ENCODE data around the gene P4HA2. TPM values are rescaled to one million over a fixed set of nuclear protein-coding genes. Genes with fewer than 3 reads are reported as not detected.

P4HA2 gene
- total RNA-seq, 1 experiment from 2014 or later, result 43.6 TPM

DNA sequence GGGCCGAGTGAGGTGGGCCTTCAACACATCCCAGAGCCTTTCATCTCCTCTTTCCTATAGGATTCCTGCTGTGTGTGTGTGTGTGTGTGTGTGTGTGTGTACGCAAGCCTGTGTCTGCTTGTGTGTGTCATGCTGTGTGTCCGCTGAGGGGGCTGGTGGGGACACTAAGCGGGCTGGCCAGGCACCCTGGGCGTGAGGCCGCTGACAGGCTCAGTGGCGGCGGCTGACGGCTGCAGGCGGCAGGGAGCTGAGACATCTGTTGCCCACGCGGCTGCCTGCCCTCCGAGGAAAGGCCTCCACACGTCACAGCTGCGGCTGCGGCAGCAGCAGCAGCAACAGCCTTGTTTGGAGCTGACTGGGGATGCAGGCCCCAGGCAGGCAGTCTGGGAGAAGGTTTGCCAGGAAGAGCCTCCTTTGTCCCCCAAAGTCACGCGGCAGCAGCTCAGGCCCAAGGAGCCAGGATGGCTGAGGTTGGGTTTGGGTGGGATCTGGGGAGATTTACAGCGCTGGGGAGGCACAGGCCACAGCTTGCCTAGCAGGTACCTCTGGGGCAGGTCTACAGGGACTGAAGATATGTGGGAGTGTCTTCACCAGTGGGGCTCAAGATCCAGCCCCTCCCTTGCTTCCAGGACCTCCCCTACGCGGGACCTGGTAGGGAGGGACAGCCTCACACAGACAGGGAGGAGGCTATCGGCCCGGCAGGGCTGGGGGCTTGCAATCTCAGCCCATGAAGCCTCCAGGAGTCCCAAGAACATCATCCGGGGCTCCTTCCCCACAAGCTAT lies 31.6 kb upstream of the P4HA2 start:
- CTCF ChIA-PET, result no interaction called here
- Histone ChIP-seq H4K20me1 (ENCODE audit: low read length) (no peaks in the 10 kb centered on the region), H3K4me2 (ENCODE audit: low read length) (peak overlapping the region; percentile 93), H2AFZ (ENCODE audit: low read length) (no peak overlapping the region), H3K27me3 (ENCODE audit: low read length) (no peaks in the 10 kb centered on the region), H3K4me1 (ENCODE audit: insufficient read depth, low read length) (peaks cover 52% of the 10 kb centered on the region), H3K9ac (ENCODE audit: low read length) (0 out of 2 replicates have a peak overlapping the region, but pooled peaks have one; percentile 10), H3K9me3 (ENCODE audit: low read length) (no peaks in the 10 kb centered on the region), H3F3A (ENCODE audit: low read length, unreplicated experiment) (no peaks in the 10 kb centered on the region), H3K27ac (ENCODE audit: low read length) (peak overlapping the region; percentile 84), H3K9me2 (replicated peaks; ENCODE audit: low read length) (no peaks in the 10 kb centered on the region), H3K79me2 (ENCODE audit: low read length) (peaks cover 18% of the 10 kb centered on the region), H3K4me3 (ENCODE audit: low read length) (peak overlapping the region; percentile 74; the same call in 1 of the 2 replicates), H3K36me3 (ENCODE audit: low read depth, low read length) (no peaks in the 10 kb centered on the region)
- no TSS peak for BruUV-seq (replicated peaks)
- DNase-seq (no peak), ATAC-seq (no peak)
- TF ChIP-seq EZH2 (IDR thresholded peaks at IDR 0.05; ENCODE audit: low read length, unreplicated experiment), result no peak
- TF ChIP-seq, protein P1, sequence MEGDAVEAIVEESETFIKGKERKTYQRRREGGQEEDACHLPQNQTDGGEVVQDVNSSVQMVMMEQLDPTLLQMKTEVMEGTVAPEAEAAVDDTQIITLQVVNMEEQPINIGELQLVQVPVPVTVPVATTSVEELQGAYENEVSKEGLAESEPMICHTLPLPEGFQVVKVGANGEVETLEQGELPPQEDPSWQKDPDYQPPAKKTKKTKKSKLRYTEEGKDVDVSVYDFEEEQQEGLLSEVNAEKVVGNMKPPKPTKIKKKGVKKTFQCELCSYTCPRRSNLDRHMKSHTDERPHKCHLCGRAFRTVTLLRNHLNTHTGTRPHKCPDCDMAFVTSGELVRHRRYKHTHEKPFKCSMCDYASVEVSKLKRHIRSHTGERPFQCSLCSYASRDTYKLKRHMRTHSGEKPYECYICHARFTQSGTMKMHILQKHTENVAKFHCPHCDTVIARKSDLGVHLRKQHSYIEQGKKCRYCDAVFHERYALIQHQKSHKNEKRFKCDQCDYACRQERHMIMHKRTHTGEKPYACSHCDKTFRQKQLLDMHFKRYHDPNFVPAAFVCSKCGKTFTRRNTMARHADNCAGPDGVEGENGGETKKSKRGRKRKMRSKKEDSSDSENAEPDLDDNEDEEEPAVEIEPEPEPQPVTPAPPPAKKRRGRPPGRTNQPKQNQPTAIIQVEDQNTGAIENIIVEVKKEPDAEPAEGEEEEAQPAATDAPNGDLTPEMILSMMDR (conservative IDR thresholded peaks at IDR 0.05; ENCODE audit: low read depth, low read length), result no peak
- TF ChIP-seq EZH2phosphoT487 (IDR thresholded peaks at IDR 0.05; ENCODE audit: borderline replicate concordance, low read length), result no peak
- POLR2A ChIA-PET (ENCODE audit: unreplicated experiment), result interaction anchor here (0.6 kb wide), 1 partner anchor 35 kb away, joined by 3 read pairs; no protein-coding TSS in a partner anchor
- intact Hi-C loops (cut with micrococcal nuclease), result no loop called here

DNA sequence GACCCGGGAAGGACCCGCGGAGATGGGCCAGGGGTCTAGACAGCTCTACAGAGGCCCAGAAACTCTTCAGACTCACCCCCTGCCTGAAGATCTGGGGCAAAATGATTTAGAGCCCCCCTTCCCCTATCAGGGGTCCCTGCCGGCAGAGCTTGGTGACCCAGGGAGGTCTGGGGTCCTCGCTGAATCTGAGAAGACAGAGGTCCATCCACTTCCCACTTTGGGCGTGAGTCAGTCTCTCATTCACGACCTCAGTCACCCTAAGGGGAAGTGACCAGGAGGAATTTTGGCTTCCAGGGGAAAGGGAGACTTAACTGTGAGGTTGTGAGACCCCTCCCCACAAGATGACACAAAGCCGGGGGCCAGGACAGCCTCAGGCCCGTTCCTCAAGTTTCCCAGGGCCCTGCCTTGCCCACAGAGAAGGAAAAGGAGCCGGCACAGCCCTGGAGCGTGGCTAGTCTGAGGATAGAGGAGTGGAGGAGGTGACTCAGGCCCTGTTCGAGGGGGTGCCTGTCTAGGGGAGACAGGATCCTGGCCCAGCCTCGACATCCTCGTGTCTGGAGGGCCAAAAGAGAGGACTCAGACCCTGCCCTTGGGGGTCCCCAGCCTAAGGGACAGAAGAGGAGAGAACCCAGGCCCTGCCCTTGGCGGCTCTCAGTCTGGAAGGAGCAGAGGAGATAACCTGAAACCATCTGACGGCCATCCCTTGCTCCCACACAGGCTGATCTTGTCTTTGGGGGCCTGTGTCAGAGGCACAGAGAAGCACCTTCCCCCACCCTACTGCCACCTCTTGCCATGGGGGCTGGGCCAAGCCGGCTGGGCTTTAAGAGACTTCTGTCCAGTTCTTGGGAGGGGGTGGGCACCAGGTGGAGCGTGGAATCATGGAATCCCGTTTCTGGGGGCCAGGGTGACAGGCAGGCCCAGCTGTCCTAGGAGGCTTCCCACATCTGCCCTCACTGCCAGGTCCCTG lies 30.7 kb upstream of the P4HA2 start:
- Histone ChIP-seq H3F3A (ENCODE audit: low read length, unreplicated experiment) (no peaks in the 10 kb centered on the region), H3K4me1 (ENCODE audit: insufficient read depth, low read length) (peaks cover 43% of the 10 kb centered on the region), H3K4me3 (ENCODE audit: low read length) (peak overlapping the region; percentile 74), H3K4me2 (ENCODE audit: low read length) (peak overlapping the region; percentile 93), H4K20me1 (ENCODE audit: low read length) (no peaks in the 10 kb centered on the region), H3K9me2 (replicated peaks; ENCODE audit: low read length) (no peaks in the 10 kb centered on the region), H3K9ac (ENCODE audit: low read length) (peak overlapping the region; percentile 71), H3K9me3 (ENCODE audit: low read length) (no peaks in the 10 kb centered on the region), H3K36me3 (ENCODE audit: low read depth, low read length) (no peaks in the 10 kb centered on the region), H3K79me2 (ENCODE audit: low read length) (peaks cover 18% of the 10 kb centered on the region), H3K27ac (ENCODE audit: low read length) (peak overlapping the region; percentile 43), H2AFZ (ENCODE audit: low read length) (peak overlapping the region; percentile 84), H3K27me3 (ENCODE audit: low read length) (no peaks in the 10 kb centered on the region)
- TF ChIP-seq, protein P1 (conservative IDR thresholded peaks at IDR 0.05; ENCODE audit: low read depth, low read length), result no peak
- TF ChIP-seq EZH2 (IDR thresholded peaks at IDR 0.05; ENCODE audit: low read length, unreplicated experiment), result no peak
- no peak for TF ChIP-seq EZH2phosphoT487 (IDR thresholded peaks at IDR 0.05; ENCODE audit: borderline replicate concordance, low read length)
- TSS peak; percentile 42 for BruUV-seq (replicated peaks)
- CTCF ChIA-PET, result no interaction called here
- intact Hi-C loops (cut with micrococcal nuclease), result no loop called here
- ATAC-seq (peak; percentile 53), DNase-seq (peak; percentile 14)
- POLR2A ChIA-PET (ENCODE audit: unreplicated experiment), result no interaction called here
